ENCODE measurements around the gene PHF12.
"Not testable (repeated sequence)": the region's sequence is repeated elsewhere in the genome, so short reads cannot be mapped to it uniquely, and the experiment has no call there.

The PHF12 gene

DNA sequence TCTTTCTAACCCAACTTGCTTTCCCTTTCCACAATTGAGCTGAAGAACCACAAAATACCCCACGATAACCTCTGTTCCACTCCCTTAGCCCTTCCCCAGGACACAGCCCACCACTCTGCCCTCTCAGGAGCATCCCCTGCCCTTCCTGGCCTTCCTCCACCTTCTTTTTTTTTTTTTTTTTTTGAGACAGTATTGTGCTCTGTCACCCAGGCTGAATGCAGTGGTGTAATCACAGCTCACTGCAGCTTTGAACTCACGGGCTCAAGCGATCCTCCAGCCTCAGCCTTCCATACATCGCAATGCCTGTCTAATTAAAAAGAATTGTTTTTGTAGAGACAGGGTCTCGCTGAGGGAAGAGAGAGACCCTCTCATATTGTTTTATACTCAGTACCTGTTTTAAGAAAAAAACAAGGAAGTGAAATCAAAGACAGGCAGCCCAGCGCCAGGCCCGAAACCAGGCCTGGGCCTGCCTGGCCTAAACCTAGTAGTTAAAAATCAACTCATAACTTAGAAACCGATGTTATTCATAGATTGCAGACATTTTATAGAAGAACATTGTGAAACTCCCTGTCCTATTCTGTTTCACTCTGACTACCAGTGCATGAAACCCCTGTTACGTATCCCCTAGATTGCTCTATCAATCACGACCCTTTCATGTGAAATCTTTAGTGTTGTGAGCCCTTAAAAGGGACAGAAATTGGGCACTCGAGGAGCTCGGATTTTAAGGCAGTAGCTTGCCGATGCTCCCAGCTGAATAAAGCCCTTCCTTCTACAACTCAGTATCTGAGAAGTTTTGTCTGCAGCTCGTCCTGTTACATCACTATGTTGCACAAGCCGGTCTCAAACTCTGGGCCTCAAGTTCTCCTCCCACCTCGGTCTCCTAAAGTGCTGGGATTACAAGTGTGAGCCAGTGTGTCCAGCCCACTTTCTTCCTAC lies 57.8 kb downstream of the PHF12 start:
- H3K27me3 ChIP-seq (ENCODE audit: control insufficient read depth in 1 of 2, insufficient read depth in 2 of 2, low read length in 2 of 2); H3K9ac ChIP-seq (ENCODE audit: low read length in 2 of 2); H3K36me3 ChIP-seq (ENCODE audit: control insufficient read depth in 2 of 2, insufficient read depth in 2 of 2, low read length in 2 of 2); H3K9me3 ChIP-seq (ENCODE audit: control insufficient read depth in 2 of 2, low read length in 2 of 2); H3K27ac ChIP-seq (ENCODE audit: low read length); H3K4me3 ChIP-seq (ENCODE audit: low read length in 2 of 2): not testable (repeated sequence)
- H3K4me1 ChIP-seq (ENCODE audit: control insufficient read depth, insufficient read depth, low read length): peaks cover 25% of the 10 kb centered on the region

- Histone ChIP-seq H3K36me3 (ENCODE audit: control insufficient read depth in 2 of 2, insufficient read depth in 2 of 2, low read length in 2 of 2) (peaks cover 4 to 9% of the 10 kb centered on the region in 2 donors), H3K27me3 (ENCODE audit: control insufficient read depth in 1 of 2, insufficient read depth in 2 of 2, low read length in 2 of 2) (no peaks in the 10 kb centered on the region), H3K27ac (ENCODE audit: low read length) (no peak overlapping the region), H3K4me1 (ENCODE audit: control insufficient read depth, insufficient read depth, low read length) (peaks cover 13% of the 10 kb centered on the region), H3K9ac (ENCODE audit: low read length in 2 of 2) (no peak overlapping the region), H3K4me3 (ENCODE audit: low read length in 2 of 2) (no peak overlapping the region), H3K9me3 (ENCODE audit: control insufficient read depth in 2 of 2, low read length in 2 of 2) (no peaks in the 10 kb centered on the region)
These were observed 59.3 kb downstream of the PHF12 start for GRCh38 chr17:28892024-28892423.

DNA sequence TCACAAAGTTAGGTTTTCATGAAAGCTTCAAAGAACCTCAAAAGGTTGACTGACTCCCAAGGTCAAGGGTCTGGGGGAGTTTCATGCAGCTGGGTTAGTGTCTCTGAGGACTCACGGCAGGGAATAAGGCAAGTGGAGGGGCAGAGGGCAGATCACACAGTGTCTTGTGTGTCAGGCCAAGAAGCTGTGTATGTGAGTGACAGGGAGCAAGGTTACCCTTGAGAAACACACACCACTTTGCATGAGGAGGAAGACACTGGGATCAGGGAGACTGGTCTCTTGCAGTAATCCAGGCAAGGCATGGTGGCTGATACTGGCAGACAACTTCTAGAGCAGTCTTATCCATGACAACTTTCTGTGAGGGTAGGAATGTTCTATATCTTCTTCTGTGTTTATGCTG lies 60.1 kb downstream of the PHF12 start:
- peaks cover 5% of the 10 kb centered on the region for H3K4me1 ChIP-seq (ENCODE audit: control insufficient read depth, insufficient read depth, low read length)

DNA sequence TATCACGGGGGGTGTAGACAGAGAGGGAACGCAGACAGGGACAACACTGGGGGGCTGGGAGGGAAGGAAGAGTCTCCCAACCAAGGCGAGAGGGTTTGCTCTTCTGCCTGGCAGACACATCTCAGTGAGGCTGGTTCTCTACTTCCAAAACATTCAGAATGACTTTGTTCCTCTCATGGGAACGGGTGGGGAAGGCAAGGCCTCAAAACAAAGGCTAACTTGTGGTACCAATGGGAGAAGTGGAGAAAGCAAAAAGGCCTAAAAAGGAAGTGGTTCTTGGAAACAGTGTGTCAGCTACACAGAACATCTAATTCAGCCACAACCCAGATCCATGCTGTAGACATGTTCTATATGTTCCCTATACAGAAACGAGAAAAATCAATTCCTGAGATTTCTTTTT lies 61.3 kb downstream of the PHF12 start:
- Histone ChIP-seq H3K4me1 (ENCODE audit: control insufficient read depth, insufficient read depth, low read length) (peaks cover 3% of the 10 kb centered on the region), H3K36me3 (ENCODE audit: control insufficient read depth in 2 of 2, insufficient read depth in 2 of 2, low read length in 2 of 2) (peaks cover 10 to 14% of the 10 kb centered on the region in 2 donors), H3K9me3 (ENCODE audit: control insufficient read depth in 2 of 2, low read length in 2 of 2) (no peaks in the 10 kb centered on the region), H3K9ac (ENCODE audit: low read length in 2 of 2) (no peak overlapping the region), H3K4me3 (ENCODE audit: low read length in 2 of 2) (no peak overlapping the region), H3K27me3 (ENCODE audit: control insufficient read depth in 1 of 2, insufficient read depth in 2 of 2, low read length in 2 of 2) (no peaks in the 10 kb centered on the region), H3K27ac (ENCODE audit: low read length) (no peak overlapping the region)

More for the DNA sequence above, 60.1 kb downstream of the PHF12 start:
- H3K27me3 ChIP-seq (ENCODE audit: control insufficient read depth in 1 of 2, insufficient read depth in 2 of 2, low read length in 2 of 2): no peaks in the 10 kb centered on the region
- H3K36me3 ChIP-seq (ENCODE audit: control insufficient read depth in 2 of 2, insufficient read depth in 2 of 2, low read length in 2 of 2): peaks cover 4 to 9% of the 10 kb centered on the region in 2 donors
- H3K9ac ChIP-seq (ENCODE audit: low read length in 2 of 2): no peak overlapping the region
- H3K4me3 ChIP-seq (ENCODE audit: low read length in 2 of 2): no peak overlapping the region
- H3K9me3 ChIP-seq (ENCODE audit: control insufficient read depth in 2 of 2, low read length in 2 of 2): no peaks in the 10 kb centered on the region
- no peak overlapping the region for H3K27ac ChIP-seq (ENCODE audit: low read length)

- Histone ChIP-seq H3K4me3 (ENCODE audit: low read length in 2 of 2) (no peak overlapping the region), H3K4me1 (ENCODE audit: control insufficient read depth, insufficient read depth, low read length) (peaks cover 3% of the 10 kb centered on the region), H3K27ac (ENCODE audit: low read length) (no peak overlapping the region), H3K36me3 (ENCODE audit: control insufficient read depth in 2 of 2, insufficient read depth in 2 of 2, low read length in 2 of 2) (peaks cover 17 to 23% of the 10 kb centered on the region in 2 donors), H3K9me3 (ENCODE audit: control insufficient read depth in 2 of 2, low read length in 2 of 2) (no peaks in the 10 kb centered on the region), H3K9ac (ENCODE audit: low read length in 2 of 2) (no peak overlapping the region), H3K27me3 (ENCODE audit: control insufficient read depth in 1 of 2, insufficient read depth in 2 of 2, low read length in 2 of 2) (no peaks in the 10 kb centered on the region)
These were observed 62.5 kb downstream of the PHF12 start for GRCh38 chr17:28888832-28889231.

GRCh38 chr17:28887871-28888471 lies 63.3 kb downstream of the PHF12 start:
- Histone ChIP-seq H3K9ac (ENCODE audit: low read length in 2 of 2) (no peak overlapping the region), H3K36me3 (ENCODE audit: control insufficient read depth in 2 of 2, insufficient read depth in 2 of 2, low read length in 2 of 2) (peaks cover 18 to 30% of the 10 kb centered on the region in 2 donors), H3K9me3 (ENCODE audit: control insufficient read depth in 2 of 2, low read length in 2 of 2) (no peaks in the 10 kb centered on the region), H3K27me3 (ENCODE audit: control insufficient read depth in 1 of 2, insufficient read depth in 2 of 2, low read length in 2 of 2) (no peaks in the 10 kb centered on the region), H3K27ac (ENCODE audit: low read length) (no peak overlapping the region), H3K4me1 (ENCODE audit: control insufficient read depth, insufficient read depth, low read length) (peaks cover 3% of the 10 kb centered on the region), H3K4me3 (ENCODE audit: low read length in 2 of 2) (no peak overlapping the region)

GRCh38 chr17:28885951-28886350 lies 65.4 kb downstream of the PHF12 start:
- Histone ChIP-seq H3K4me1 (ENCODE audit: control insufficient read depth, insufficient read depth, low read length) (no peaks in the 10 kb centered on the region), H3K9me3 (ENCODE audit: control insufficient read depth in 2 of 2, low read length in 2 of 2) (no peaks in the 10 kb centered on the region), H3K36me3 (ENCODE audit: control insufficient read depth in 2 of 2, insufficient read depth in 2 of 2, low read length in 2 of 2) (peaks cover 37 to 47% of the 10 kb centered on the region in 2 donors), H3K27me3 (ENCODE audit: control insufficient read depth in 1 of 2, insufficient read depth in 2 of 2, low read length in 2 of 2) (no peaks in the 10 kb centered on the region), H3K27ac (ENCODE audit: low read length) (no peak overlapping the region), H3K4me3 (ENCODE audit: low read length in 2 of 2) (no peak overlapping the region), H3K9ac (ENCODE audit: low read length in 2 of 2) (no peak overlapping the region)

- H3K36me3 ChIP-seq (ENCODE audit: control insufficient read depth in 2 of 2, insufficient read depth in 2 of 2, low read length in 2 of 2): peaks cover 43 to 52% of the 10 kb centered on the region in 2 donors
- H3K9me3 ChIP-seq (ENCODE audit: control insufficient read depth in 2 of 2, low read length in 2 of 2): no peaks in the 10 kb centered on the region
- no peaks in the 10 kb centered on the region for H3K4me1 ChIP-seq (ENCODE audit: control insufficient read depth, insufficient read depth, low read length)
- no peak overlapping the region for H3K9ac ChIP-seq (ENCODE audit: low read length in 2 of 2)
- no peaks in the 10 kb centered on the region for H3K27me3 ChIP-seq (ENCODE audit: control insufficient read depth in 1 of 2, insufficient read depth in 2 of 2, low read length in 2 of 2)
- H3K4me3 ChIP-seq (ENCODE audit: low read length in 2 of 2): no peak overlapping the region
- no peak overlapping the region for H3K27ac ChIP-seq (ENCODE audit: low read length)
These were observed 66.0 kb downstream of the PHF12 start for GRCh38 chr17:28885363-28885762.

GRCh38 chr17:28883967-28884702 lies 67.2 kb downstream of the PHF12 start:
- Histone ChIP-seq H3K4me1 (ENCODE audit: control insufficient read depth, insufficient read depth, low read length) (no peaks in the 10 kb centered on the region), H3K9me3 (ENCODE audit: control insufficient read depth in 2 of 2, low read length in 2 of 2) (no peaks in the 10 kb centered on the region), H3K36me3 (ENCODE audit: control insufficient read depth in 2 of 2, insufficient read depth in 2 of 2, low read length in 2 of 2) (peaks cover 47 to 64% of the 10 kb centered on the region in 2 donors), H3K27me3 (ENCODE audit: control insufficient read depth in 1 of 2, insufficient read depth in 2 of 2, low read length in 2 of 2) (no peaks in the 10 kb centered on the region), H3K27ac (ENCODE audit: low read length) (no peak overlapping the region), H3K9ac (ENCODE audit: low read length in 2 of 2) (no peak overlapping the region), H3K4me3 (ENCODE audit: low read length in 2 of 2) (no peak overlapping the region)

- no peak overlapping the region for H3K9ac ChIP-seq (ENCODE audit: low read length in 2 of 2)
- H3K4me3 ChIP-seq (ENCODE audit: low read length in 2 of 2): no peak overlapping the region
- no peaks in the 10 kb centered on the region for H3K4me1 ChIP-seq (ENCODE audit: control insufficient read depth, insufficient read depth, low read length)
- H3K36me3 ChIP-seq (ENCODE audit: control insufficient read depth in 2 of 2, insufficient read depth in 2 of 2, low read length in 2 of 2): peaks cover 46 to 66% of the 10 kb centered on the region in 2 donors
- H3K9me3 ChIP-seq (ENCODE audit: control insufficient read depth in 2 of 2, low read length in 2 of 2): no peaks in the 10 kb centered on the region
- no peaks in the 10 kb centered on the region for H3K27me3 ChIP-seq (ENCODE audit: control insufficient read depth in 1 of 2, insufficient read depth in 2 of 2, low read length in 2 of 2)
- no peak overlapping the region for H3K27ac ChIP-seq (ENCODE audit: low read length)
These were observed 69.0 kb downstream of the PHF12 start for GRCh38 chr17:28882154-28882895.
